ENCODE results near the gene SLC35A1.

GRCh38 chr6:87540539-87540938, 67.8 kb downstream of the SLC35A1 start:
- TF ChIP-seq POLR2A (IDR thresholded peaks at IDR 0.05; ENCODE audit: low read length) (no peak), GATA1 (IDR thresholded peaks at IDR 0.05; ENCODE audit: low read depth, low read length) (no peak)
